ENCODE data around the gene AIFM2. TPM values are rescaled to one million over a fixed set of nuclear protein-coding genes. Genes with fewer than 3 reads are reported as not detected.
A peak's percentile ranks its signal among the peaks of the same experiment; 100 is the strongest.

Gene AIFM2
- polyA plus RNA-seq, 1 of the 3 experiments (the other 2 are of a cell fraction) = 9.5 TPM

DNA sequence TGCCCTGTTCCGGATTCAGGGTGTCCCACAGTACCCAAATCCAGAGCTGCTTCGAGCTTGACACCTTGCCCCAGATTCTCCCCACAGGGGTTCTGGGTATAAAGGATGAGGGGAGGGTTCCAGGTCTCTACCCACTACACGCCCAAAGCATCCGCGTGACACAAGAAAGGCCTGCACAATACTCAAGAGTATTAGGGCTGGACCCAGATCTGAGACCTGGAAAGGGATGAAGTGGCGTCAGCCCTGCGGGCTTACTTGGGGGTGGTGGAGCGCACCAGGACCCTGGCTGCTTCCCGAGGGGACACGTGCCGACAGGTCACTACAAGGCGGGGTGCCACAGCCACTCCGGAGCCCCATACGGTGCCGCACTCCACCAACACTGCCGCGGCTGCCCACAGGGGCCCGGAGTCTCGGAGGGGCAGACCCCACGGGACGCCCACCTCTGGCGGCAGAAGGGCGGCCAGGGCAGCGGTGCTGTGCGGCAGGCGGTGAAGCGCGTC lies 12.6 kb upstream of the AIFM2 start:
- 30% methylated on average over 4 of the region's 28 CpGs for WGBS (ENCODE audit: low lambda C conversion rate)
- Histone ChIP-seq H3K36me3 (replicated peaks in 1 of 2; ENCODE audit: control insufficient read depth in 1 of 2, insufficient read depth in 2 of 2, low read length in 1 of 2) (peaks cover 5 to 16% of the 10 kb centered on the region in 2 experiments), H3K79me2 (ENCODE audit: insufficient read depth) (peaks cover 43% of the 10 kb centered on the region; the same call in 1 of the 2 replicates), H3F3A (replicated peaks; ENCODE audit: insufficient read depth) (peaks cover 33% of the 10 kb centered on the region), H3K4me2 (peak overlapping the region; percentile 82), H2AFZ (ENCODE audit: low read depth) (no peak overlapping the region), H3K9ac (peak overlapping the region; percentile 78; the same call in 1 of the 2 replicates), H3K9me2 (no peaks in the 10 kb centered on the region), H3K4me3 (ENCODE audit: low read depth in 2 of 2, low read length in 1 of 2) (peak overlapping the region; percentile 68 to 71), H3K27me3 (ENCODE audit: insufficient read depth) (no peaks in the 10 kb centered on the region), H3K9me3 (no peaks in the 10 kb centered on the region), H3K4me1 (ENCODE audit: control insufficient read depth in 1 of 2, insufficient read depth in 2 of 2, low read depth in 1 of 2, low read length in 1 of 2) (peaks cover 5 to 27% of the 10 kb centered on the region in 2 experiments; a peak in 3 of 4 replicates), H4K20me1 (ENCODE audit: insufficient read depth) (no peaks in the 10 kb centered on the region), H3K27ac (ENCODE audit: low read depth in 2 of 2, low read length in 1 of 2) (peak overlapping the region in 1 of 2 experiments; percentile 92; a peak in 2 of 4 replicates)
- POLR2A ChIA-PET = interaction anchor here (0.7 to 0.8 kb wide), 2 partner anchors 23 to 259 kb away, joined by 3 read pairs; no protein-coding TSS in a partner anchor
- TF ChIP-seq FOXJ3 (CRISPR knock-in tag; IDR thresholded peaks at IDR 0.05) (no peak), GABPA (IDR thresholded peaks at IDR 0.05; ENCODE audit: low read depth) (no peak), CHD2 (IDR thresholded peaks at IDR 0.05; ENCODE audit: low read length, partially characterized antibody) (peak; percentile 6), RFX5 (IDR thresholded peaks at IDR 0.05; ENCODE audit: low read length) (no peak)
- TF ChIP-seq, protein P1, sequence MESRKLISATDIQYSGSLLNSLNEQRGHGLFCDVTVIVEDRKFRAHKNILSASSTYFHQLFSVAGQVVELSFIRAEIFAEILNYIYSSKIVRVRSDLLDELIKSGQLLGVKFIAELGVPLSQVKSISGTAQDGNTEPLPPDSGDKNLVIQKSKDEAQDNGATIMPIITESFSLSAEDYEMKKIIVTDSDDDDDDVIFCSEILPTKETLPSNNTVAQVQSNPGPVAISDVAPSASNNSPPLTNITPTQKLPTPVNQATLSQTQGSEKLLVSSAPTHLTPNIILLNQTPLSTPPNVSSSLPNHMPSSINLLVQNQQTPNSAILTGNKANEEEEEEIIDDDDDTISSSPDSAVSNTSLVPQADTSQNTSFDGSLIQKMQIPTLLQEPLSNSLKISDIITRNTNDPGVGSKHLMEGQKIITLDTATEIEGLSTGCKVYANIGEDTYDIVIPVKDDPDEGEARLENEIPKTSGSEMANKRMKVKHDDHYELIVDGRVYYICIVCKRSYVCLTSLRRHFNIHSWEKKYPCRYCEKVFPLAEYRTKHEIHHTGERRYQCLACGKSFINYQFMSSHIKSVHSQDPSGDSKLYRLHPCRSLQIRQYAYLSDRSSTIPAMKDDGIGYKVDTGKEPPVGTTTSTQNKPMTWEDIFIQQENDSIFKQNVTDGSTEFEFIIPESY (IDR thresholded peaks at IDR 0.05; ENCODE audit: borderline replicate concordance, low read depth) = no peak
- TF ChIP-seq, protein P2, sequence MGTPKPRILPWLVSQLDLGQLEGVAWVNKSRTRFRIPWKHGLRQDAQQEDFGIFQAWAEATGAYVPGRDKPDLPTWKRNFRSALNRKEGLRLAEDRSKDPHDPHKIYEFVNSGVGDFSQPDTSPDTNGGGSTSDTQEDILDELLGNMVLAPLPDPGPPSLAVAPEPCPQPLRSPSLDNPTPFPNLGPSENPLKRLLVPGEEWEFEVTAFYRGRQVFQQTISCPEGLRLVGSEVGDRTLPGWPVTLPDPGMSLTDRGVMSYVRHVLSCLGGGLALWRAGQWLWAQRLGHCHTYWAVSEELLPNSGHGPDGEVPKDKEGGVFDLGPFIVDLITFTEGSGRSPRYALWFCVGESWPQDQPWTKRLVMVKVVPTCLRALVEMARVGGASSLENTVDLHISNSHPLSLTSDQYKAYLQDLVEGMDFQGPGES (IDR thresholded peaks at IDR 0.05; ENCODE audit: low read depth, low read length) = no peak
- DNase-seq = no peak
- CTCF ChIA-PET = interaction anchor here (0.8 to 10.8 kb wide), 16 partner anchors 10 to 260 kb away, joined by 3 to 157 read pairs (median 6); partner anchors contain the start of gene AIFM2

DNA sequence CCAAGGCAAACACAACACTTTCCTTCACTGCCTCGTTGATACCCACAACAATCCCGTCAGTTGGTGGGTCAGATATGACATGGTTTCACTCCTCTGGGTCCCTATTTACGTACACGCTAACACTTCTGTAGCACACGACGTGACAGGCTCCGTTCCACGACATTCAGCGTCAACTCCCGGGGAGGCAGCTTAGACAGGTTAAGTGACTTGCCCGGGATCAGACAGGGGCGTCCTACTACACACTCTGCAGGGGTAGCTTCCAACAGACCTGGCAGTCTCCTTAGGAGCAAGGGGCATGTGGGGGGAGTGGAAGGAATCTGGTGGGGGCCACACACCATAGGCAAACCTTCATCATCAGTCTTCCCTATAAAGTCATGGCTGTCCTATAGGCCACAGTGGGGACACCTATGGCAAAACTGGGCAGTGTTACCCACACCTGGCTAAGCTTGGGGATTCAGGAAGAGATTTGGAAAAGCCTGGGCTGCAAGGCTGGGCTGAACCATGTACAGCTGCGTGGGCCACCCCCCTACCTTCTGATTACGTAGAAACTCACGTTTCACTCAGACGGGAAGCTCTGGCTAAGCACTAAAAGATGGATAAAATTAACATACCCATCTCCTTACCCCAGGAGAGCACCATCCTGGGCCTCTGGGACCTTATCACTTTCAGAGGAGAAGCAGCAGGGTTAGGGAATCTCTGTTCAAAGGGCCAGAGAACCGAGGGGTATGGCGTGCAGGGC lies 11.9 kb upstream of the AIFM2 start:
- H2AFZ ChIP-seq (ENCODE audit: low read depth) = no peak overlapping the region
- H3K27me3 ChIP-seq (ENCODE audit: insufficient read depth) = no peaks in the 10 kb centered on the region
- no peaks in the 10 kb centered on the region for H3K9me2 ChIP-seq
- H3K4me3 ChIP-seq (ENCODE audit: low read depth in 2 of 2, low read length in 1 of 2) = peak overlapping the region; percentile 68 to 71; a peak in 1 of 4 replicates
- WGBS (ENCODE audit: low lambda C conversion rate) = 95% methylated on average over 18 of the region's 18 CpGs
- TF ChIP-seq POLR2AphosphoS5 (IDR thresholded peaks at IDR 0.05; ENCODE audit: low read depth, low read length) = no peak
- TF ChIP-seq NRF1 (IDR thresholded peaks at IDR 0.05; ENCODE audit: low read depth, low read length) = no peak
- no peak for TF ChIP-seq YY1 (IDR thresholded peaks at IDR 0.05; ENCODE audit: low read depth)
- TF ChIP-seq RXRA (IDR thresholded peaks at IDR 0.05; ENCODE audit: borderline replicate concordance, low read depth) = no peak
- TF ChIP-seq, protein P2 (IDR thresholded peaks at IDR 0.05; ENCODE audit: low read depth, low read length) = no peak
- no peak for TF ChIP-seq SMC3 (IDR thresholded peaks at IDR 0.05; ENCODE audit: low read depth, low read length)
- TF ChIP-seq SIN3A (IDR thresholded peaks at IDR 0.05; ENCODE audit: borderline replicate concordance, low read depth, low read length) = no peak
- no peak for TF ChIP-seq NFIC (IDR thresholded peaks at IDR 0.05; ENCODE audit: borderline replicate concordance)
- no peak for TF ChIP-seq MEF2A (IDR thresholded peaks at IDR 0.05; ENCODE audit: borderline replicate concordance, low read depth)
- no peak for TF ChIP-seq TEAD4 (IDR thresholded peaks at IDR 0.05; ENCODE audit: borderline replicate concordance, insufficient read depth)
- TF ChIP-seq RAD21 (IDR thresholded peaks at IDR 0.05; ENCODE audit: low read length) = no peak
- TF ChIP-seq, protein P3, sequence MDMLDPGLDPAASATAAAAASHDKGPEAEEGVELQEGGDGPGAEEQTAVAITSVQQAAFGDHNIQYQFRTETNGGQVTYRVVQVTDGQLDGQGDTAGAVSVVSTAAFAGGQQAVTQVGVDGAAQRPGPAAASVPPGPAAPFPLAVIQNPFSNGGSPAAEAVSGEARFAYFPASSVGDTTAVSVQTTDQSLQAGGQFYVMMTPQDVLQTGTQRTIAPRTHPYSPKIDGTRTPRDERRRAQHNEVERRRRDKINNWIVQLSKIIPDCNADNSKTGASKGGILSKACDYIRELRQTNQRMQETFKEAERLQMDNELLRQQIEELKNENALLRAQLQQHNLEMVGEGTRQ (IDR thresholded peaks at IDR 0.05; ENCODE audit: borderline replicate concordance, low read depth, low read length) = no peak
- no peak for TF ChIP-seq MXI1 (IDR thresholded peaks at IDR 0.05; ENCODE audit: low read depth, low read length)
- no peak for TF ChIP-seq RFX5 (IDR thresholded peaks at IDR 0.05; ENCODE audit: low read length)
- TF ChIP-seq GATA2 (CRISPR knock-in tag; IDR thresholded peaks at IDR 0.05) = no peak
- no peak for TF ChIP-seq JUND (IDR thresholded peaks at IDR 0.05)
- H4K20me1 ChIP-seq (ENCODE audit: insufficient read depth) = no peaks in the 10 kb centered on the region
- H3K4me2 ChIP-seq = peak overlapping the region; percentile 82
- no peak overlapping the region for H3K27ac ChIP-seq (ENCODE audit: low read depth in 2 of 2, low read length in 1 of 2)
- no peak overlapping the region for H3K9ac ChIP-seq
- H3K9me3 ChIP-seq = no peaks in the 10 kb centered on the region
- peaks cover 28% of the 10 kb centered on the region for H3F3A ChIP-seq (replicated peaks; ENCODE audit: insufficient read depth)
- ChIA-PET POLR2A (no interaction called here), CTCF (interaction anchor here (0.8 to 10.8 kb wide), 13 partner anchors 10 to 261 kb away, joined by 3 to 157 read pairs (median 4); partner anchors contain the start of gene AIFM2)
- peaks cover 5 to 27% of the 10 kb centered on the region in 2 experiments; a peak in 3 of 4 replicates for H3K4me1 ChIP-seq (ENCODE audit: control insufficient read depth in 1 of 2, insufficient read depth in 2 of 2, low read depth in 1 of 2, low read length in 1 of 2)
- peaks cover 36% of the 10 kb centered on the region; the same call in 1 of the 2 replicates for H3K79me2 ChIP-seq (ENCODE audit: insufficient read depth)
- peaks cover 2 to 11% of the 10 kb centered on the region in 2 experiments for H3K36me3 ChIP-seq (replicated peaks in 1 of 2; ENCODE audit: control insufficient read depth in 1 of 2, insufficient read depth in 2 of 2, low read length in 1 of 2)
- no peak for DNase-seq
